Measurements from ENCODE around the gene LYPD5. TPM values are rescaled to one million over a fixed set of nuclear protein-coding genes. Genes with fewer than 3 reads are reported as not detected.

The LYPD5 gene, protein sequence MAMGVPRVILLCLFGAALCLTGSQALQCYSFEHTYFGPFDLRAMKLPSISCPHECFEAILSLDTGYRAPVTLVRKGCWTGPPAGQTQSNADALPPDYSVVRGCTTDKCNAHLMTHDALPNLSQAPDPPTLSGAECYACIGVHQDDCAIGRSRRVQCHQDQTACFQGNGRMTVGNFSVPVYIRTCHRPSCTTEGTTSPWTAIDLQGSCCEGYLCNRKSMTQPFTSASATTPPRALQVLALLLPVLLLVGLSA
- total RNA-seq: 1 to 10 TPM in 3 of 4 donors, not detected in 1; 2.1 to 5.2 (median 2.6) TPM

DNA sequence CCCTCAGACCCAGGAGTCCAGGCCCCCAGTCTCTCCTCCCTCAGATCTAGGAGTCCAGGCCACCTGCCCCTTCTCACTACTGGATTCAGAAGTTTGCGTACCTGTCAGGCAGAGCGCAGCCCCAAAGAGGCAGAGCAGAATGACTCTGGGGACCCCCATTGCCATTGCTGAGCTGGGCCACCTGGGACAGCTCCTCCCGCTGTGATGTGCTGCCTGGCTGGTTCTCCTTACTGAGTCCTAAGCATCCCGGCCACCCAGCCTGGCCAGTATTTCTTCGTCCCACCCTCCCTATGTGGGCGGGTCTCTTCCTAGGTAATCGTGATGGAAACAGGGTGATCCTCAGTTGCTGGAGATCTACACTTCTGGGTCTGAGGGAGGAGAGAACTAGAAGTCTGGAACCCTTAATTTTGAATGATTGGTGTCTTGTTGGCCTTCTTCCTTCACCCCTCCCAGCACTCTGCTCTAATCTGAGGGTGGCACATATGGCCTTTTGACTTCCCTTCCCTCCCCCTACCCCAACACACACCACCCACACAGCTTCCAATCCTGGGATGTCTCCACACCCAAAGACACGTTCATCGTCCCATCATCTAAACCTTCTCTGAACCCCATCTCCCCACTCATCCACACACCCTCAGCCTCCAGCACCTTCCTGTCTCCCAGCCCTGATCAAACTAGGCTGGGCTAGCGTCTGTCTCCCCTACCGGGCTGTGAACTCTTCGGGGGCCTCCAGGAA lies at the start of gene LYPD5:
Gene LYPD5, minus strand, starts transcription at position 232 of the 736 bp plus-strand sequence. Its CDS starts 67 bp downstream, at position 165.
- Histone ChIP-seq H3K4me1 (peaks cover 0 to 16% (median 14%) of the 10 kb centered on the region in 4 donors), H3K4me3 (no peak within 1 kb of the TSS), H3K36me3 (no peaks in the 10 kb centered on the region), H3K27me3 (no peaks in the 10 kb centered on the region), H3K9me3 (no peaks in the 10 kb centered on the region), H3K27ac (no peak within 1 kb of the TSS)
- 31 to 77% methylated on average over 5 to 10 of the region's 12 CpGs for WGBS, 2 donors (ENCODE audit: low coverage in 1 of 2)
- no peak for TF ChIP-seq POLR2A (IDR thresholded peaks at IDR 0.05)
- no peak for TF ChIP-seq POLR2AphosphoS5 (IDR thresholded peaks at IDR 0.05)
- TF ChIP-seq EP300 (IDR thresholded peaks at IDR 0.05; ENCODE audit: low read depth): no peak
- TF ChIP-seq, protein P1, sequence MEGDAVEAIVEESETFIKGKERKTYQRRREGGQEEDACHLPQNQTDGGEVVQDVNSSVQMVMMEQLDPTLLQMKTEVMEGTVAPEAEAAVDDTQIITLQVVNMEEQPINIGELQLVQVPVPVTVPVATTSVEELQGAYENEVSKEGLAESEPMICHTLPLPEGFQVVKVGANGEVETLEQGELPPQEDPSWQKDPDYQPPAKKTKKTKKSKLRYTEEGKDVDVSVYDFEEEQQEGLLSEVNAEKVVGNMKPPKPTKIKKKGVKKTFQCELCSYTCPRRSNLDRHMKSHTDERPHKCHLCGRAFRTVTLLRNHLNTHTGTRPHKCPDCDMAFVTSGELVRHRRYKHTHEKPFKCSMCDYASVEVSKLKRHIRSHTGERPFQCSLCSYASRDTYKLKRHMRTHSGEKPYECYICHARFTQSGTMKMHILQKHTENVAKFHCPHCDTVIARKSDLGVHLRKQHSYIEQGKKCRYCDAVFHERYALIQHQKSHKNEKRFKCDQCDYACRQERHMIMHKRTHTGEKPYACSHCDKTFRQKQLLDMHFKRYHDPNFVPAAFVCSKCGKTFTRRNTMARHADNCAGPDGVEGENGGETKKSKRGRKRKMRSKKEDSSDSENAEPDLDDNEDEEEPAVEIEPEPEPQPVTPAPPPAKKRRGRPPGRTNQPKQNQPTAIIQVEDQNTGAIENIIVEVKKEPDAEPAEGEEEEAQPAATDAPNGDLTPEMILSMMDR (IDR thresholded peaks at IDR 0.05): no peak
- in situ Hi-C loops (cut with MboI; ENCODE audit: low pct_ligation_motif_present in 1 of 4, low pct_unique_long_range_greater_than_20kb in 1 of 4, low sequenced_read_pairs in 3 of 4) (loop anchor here in 1 of 4 donors (25.0 kb wide), 1 partner anchor 365 kb away; no protein-coding TSS in a partner anchor), intact Hi-C loops (cut with DNase I; ENCODE audit: low total_unique reads) (no loop called here)
- no peak for DNase-seq

DNA sequence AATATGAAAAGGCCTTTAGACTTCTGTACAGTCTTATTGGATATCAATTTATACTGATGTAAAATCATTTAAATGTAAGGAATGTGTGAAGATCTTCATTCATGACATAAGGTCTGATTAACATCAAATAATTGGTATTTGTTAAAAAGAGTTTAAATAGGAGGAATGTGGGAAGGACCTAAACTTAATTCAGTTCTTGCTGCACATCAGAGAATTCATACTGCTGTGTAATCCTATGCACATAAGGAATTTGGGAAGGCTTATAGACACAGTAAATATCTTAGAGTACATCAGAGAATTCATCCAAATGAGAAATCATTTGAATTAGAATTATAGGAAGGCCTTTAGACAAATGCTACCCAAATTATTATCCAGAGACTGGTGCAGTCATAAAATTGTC lies 46.6 kb upstream of the LYPD5 start:
- Histone ChIP-seq H3K4me1 (no peaks in the 10 kb centered on the region), H3K27me3 (no peaks in the 10 kb centered on the region), H3K9me3 (peaks cover 87 to 99% of the 10 kb centered on the region in 2 donors), H3K4me3 (no peak overlapping the region), H3K36me3 (peaks cover 0 to 77% (median 37%) of the 10 kb centered on the region in 4 donors), H3K27ac (no peak overlapping the region)
- TF ChIP-seq POLR2A (IDR thresholded peaks at IDR 0.05) (no peak), POLR2AphosphoS5 (IDR thresholded peaks at IDR 0.05) (no peak), EP300 (IDR thresholded peaks at IDR 0.05; ENCODE audit: low read depth) (no peak)
- TF ChIP-seq, protein P1 (IDR thresholded peaks at IDR 0.05): no peak
- no peak for DNase-seq
- in situ Hi-C loops (cut with MboI; ENCODE audit: low pct_ligation_motif_present in 1 of 4, low pct_unique_long_range_greater_than_20kb in 1 of 4, low sequenced_read_pairs in 3 of 4) (no loop called here), intact Hi-C loops (cut with DNase I; ENCODE audit: low total_unique reads) (no loop called here)

DNA sequence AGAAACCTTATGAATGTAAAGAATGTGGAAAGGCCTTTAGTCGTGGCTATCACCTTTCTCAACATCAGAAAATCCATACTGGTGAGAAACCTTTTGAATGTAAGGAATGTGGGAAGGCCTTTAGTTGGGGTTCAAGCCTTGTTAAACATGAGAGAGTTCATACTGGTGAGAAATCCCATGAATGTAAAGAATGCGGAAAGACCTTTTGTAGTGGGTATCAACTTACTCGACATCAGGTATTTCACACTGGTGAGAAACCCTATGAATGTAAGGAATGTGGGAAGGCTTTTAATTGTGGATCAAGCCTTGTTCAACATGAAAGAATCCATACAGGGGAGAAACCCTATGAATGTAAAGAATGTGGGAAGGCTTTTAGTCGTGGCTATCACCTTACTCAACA lies 45.6 kb upstream of the LYPD5 start:
- intact Hi-C loops (cut with DNase I; ENCODE audit: low total_unique reads): no loop called here
- TF ChIP-seq, protein P1 (IDR thresholded peaks at IDR 0.05): no peak
- no peak for TF ChIP-seq EP300 (IDR thresholded peaks at IDR 0.05; ENCODE audit: low read depth)
- no peak for TF ChIP-seq POLR2AphosphoS5 (IDR thresholded peaks at IDR 0.05)
- TF ChIP-seq POLR2A (IDR thresholded peaks at IDR 0.05): no peak
- no peak overlapping the region for H3K27ac ChIP-seq
- peaks cover 0 to 87% (median 42%) of the 10 kb centered on the region in 4 donors for H3K36me3 ChIP-seq
- in situ Hi-C loops (cut with MboI; ENCODE audit: low pct_ligation_motif_present in 1 of 4, low pct_unique_long_range_greater_than_20kb in 1 of 4, low sequenced_read_pairs in 3 of 4): no loop called here
- no peaks in the 10 kb centered on the region for H3K27me3 ChIP-seq
- DNase-seq: no peak
- H3K9me3 ChIP-seq: peaks cover 87 to 99% of the 10 kb centered on the region in 2 donors
- no peaks in the 10 kb centered on the region for H3K4me1 ChIP-seq
- 81 to 90% methylated on average over 4 of the region's 4 CpGs for WGBS, 2 donors (ENCODE audit: low coverage in 1 of 2)
- no peak overlapping the region for H3K4me3 ChIP-seq

DNA sequence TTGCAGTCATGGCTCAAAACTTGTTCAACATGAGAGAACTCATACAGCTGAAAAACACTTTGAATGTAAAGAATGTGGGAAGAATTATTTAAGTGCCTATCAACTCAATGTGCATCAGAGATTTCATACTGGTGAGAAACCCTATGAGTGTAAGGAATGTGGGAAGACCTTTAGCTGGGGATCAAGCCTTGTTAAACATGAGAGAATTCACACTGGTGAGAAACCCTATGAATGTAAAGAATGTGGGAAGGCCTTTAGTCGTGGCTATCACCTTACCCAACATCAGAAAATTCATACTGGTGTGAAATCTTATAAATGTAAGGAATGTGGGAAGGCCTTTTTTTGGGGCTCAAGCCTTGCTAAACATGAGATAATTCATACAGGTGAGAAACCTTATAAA lies 45.0 kb upstream of the LYPD5 start:
- TF ChIP-seq POLR2AphosphoS5 (IDR thresholded peaks at IDR 0.05): no peak
- no peaks in the 10 kb centered on the region for H3K4me1 ChIP-seq
- DNase-seq: no peak
- in situ Hi-C loops (cut with MboI; ENCODE audit: low pct_ligation_motif_present in 1 of 4, low pct_unique_long_range_greater_than_20kb in 1 of 4, low sequenced_read_pairs in 3 of 4): no loop called here
- no peak overlapping the region for H3K4me3 ChIP-seq
- peaks cover 0 to 92% (median 46%) of the 10 kb centered on the region in 4 donors for H3K36me3 ChIP-seq
- 80 to 84% methylated on average over 1 of the region's 1 CpG for WGBS, 2 donors (ENCODE audit: low coverage in 1 of 2)
- no peaks in the 10 kb centered on the region for H3K27me3 ChIP-seq
- H3K9me3 ChIP-seq: peaks cover 89 to 99% of the 10 kb centered on the region in 2 donors
- no peak overlapping the region for H3K27ac ChIP-seq
- intact Hi-C loops (cut with DNase I; ENCODE audit: low total_unique reads): no loop called here

Data from transverse colon (tissue), 4 donors.